ENCODE results near the gene ABCC2. TPM values are rescaled to one million over a fixed set of nuclear protein-coding genes. Genes with fewer than 3 reads are reported as not detected.

ABCC2 gene
- total RNA-seq, 1 experiment from 2014 or later = 6.5 TPM

GRCh38 chr10:99883523-99883922 lies 101.1 kb downstream of the ABCC2 start:
- CTCF ChIA-PET = interaction anchor here (0.7 kb wide), 1 partner anchor 83 kb away, joined by 16 read pairs; no protein-coding TSS in a partner anchor
- Histone ChIP-seq H3K4me1 (ENCODE audit: control insufficient read depth, insufficient read depth, low read length) (no peaks in the 10 kb centered on the region), H3K27ac (ENCODE audit: low read length) (no peak overlapping the region), H3K4me3 (ENCODE audit: low read depth in 2 of 2, low read length in 2 of 2) (no peak overlapping the region), H3K9me3 (ENCODE audit: control insufficient read depth, insufficient read depth, low read depth, low read length) (no peaks in the 10 kb centered on the region), H3K27me3 (ENCODE audit: control insufficient read depth, insufficient read depth, low read length) (no peaks in the 10 kb centered on the region), H3K36me3 (ENCODE audit: control insufficient read depth, insufficient read depth, low read length) (peaks cover 43% of the 10 kb centered on the region)
- TF ChIP-seq POLR2AphosphoS5 (IDR thresholded peaks at IDR 0.05; ENCODE audit: low read depth, low read length) (no peak), SIN3A (IDR thresholded peaks at IDR 0.05; ENCODE audit: borderline replicate concordance, insufficient read depth, low read depth, low read length) (no peak), TCF7L2 (IDR thresholded peaks at IDR 0.05; ENCODE audit: low read depth, low read length) (no peak), CTCF (IDR thresholded peaks at IDR 0.05) (no peak), REST (IDR thresholded peaks at IDR 0.05; ENCODE audit: insufficient read depth in 1 of 2, low read depth in 2 of 2, low read length in 1 of 2) (no peak)
- no peak for DNase-seq (ENCODE audit: low read depth, low spot score)
- BruUV-seq (replicated peaks) = no TSS peak
- POLR2A ChIA-PET = no interaction called here
- no peak for ATAC-seq
- intact Hi-C loops (cut with micrococcal nuclease; ENCODE audit: unreplicated experiment) (no loop called here), in situ Hi-C loops (cut with HindIII; ENCODE audit: low pct_unique_long_range_greater_than_20kb, low sequenced_read_pairs) (no loop called here)

- DNase-seq (ENCODE audit: low read depth, low spot score) (no peak), ATAC-seq (no peak)
- in situ Hi-C loops (cut with HindIII; ENCODE audit: low pct_unique_long_range_greater_than_20kb, low sequenced_read_pairs) (no loop called here), intact Hi-C loops (cut with micrococcal nuclease; ENCODE audit: unreplicated experiment) (no loop called here)
- no peaks in the 10 kb centered on the region for H3K27me3 ChIP-seq (ENCODE audit: control insufficient read depth, insufficient read depth, low read length)
- no peaks in the 10 kb centered on the region for H3K4me1 ChIP-seq (ENCODE audit: control insufficient read depth, insufficient read depth, low read length)
- no TSS peak for BruUV-seq (replicated peaks)
- no peak overlapping the region for H3K4me3 ChIP-seq (ENCODE audit: low read depth in 2 of 2, low read length in 2 of 2)
- no peak overlapping the region for H3K27ac ChIP-seq (ENCODE audit: low read length)
- ChIA-PET CTCF (interaction anchor here (1.1 kb wide), 1 partner anchor 43 kb away, joined by 3 read pairs; no protein-coding TSS in a partner anchor), POLR2A (no interaction called here)
- no peak for TF ChIP-seq TCF7L2 (IDR thresholded peaks at IDR 0.05; ENCODE audit: low read depth, low read length)
- TF ChIP-seq REST (IDR thresholded peaks at IDR 0.05; ENCODE audit: insufficient read depth in 1 of 2, low read depth in 2 of 2, low read length in 1 of 2) = no peak
- no peak for TF ChIP-seq SIN3A (IDR thresholded peaks at IDR 0.05; ENCODE audit: borderline replicate concordance, insufficient read depth, low read depth, low read length)
- TF ChIP-seq POLR2AphosphoS5 (IDR thresholded peaks at IDR 0.05; ENCODE audit: low read depth, low read length) = no peak
- TF ChIP-seq CTCF (IDR thresholded peaks at IDR 0.05) = no peak
- H3K36me3 ChIP-seq (ENCODE audit: control insufficient read depth, insufficient read depth, low read length) = peaks cover 37% of the 10 kb centered on the region
- H3K9me3 ChIP-seq (ENCODE audit: control insufficient read depth, insufficient read depth, low read depth, low read length) = no peaks in the 10 kb centered on the region
Measured at GRCh38 chr10:99888622-99889021, 106.2 kb downstream of the ABCC2 start.
